Left ventricle myocardium inferior (tissue), 1 donor: ENCODE data around the gene BBS9. TPM values are rescaled to one million over a fixed set of nuclear protein-coding genes. Genes with fewer than 3 reads are reported as not detected.

ENCODE experiments used
- DNase-seq: peaks from one replicate; pipeline ENCODE4 v3.0.0-alpha.2; 2020
- H3K27ac ChIP-seq: fragments of 200-600 bp; replicated peaks from 2 replicates; pipeline ENCODE4 v1.8.0; 2021
- H3K27me3 ChIP-seq: fragments of 200-600 bp; 2 replicates; pipeline ENCODE4 v1.8.0; 2021; ENCODE audit warnings: low read depth
- H3K36me3 ChIP-seq: fragments of 200-600 bp; 2 replicates; pipeline ENCODE4 v1.8.0; 2021
- H3K4me1 ChIP-seq: fragments of 200-600 bp; 2 replicates; pipeline ENCODE4 v1.8.0; 2021
- H3K4me3 ChIP-seq: fragments of 200-600 bp; 2 replicates; pipeline ENCODE4 v1.8.0; 2021; ENCODE audit warnings: mild to moderate bottlenecking, moderate library complexity
- H3K9me3 ChIP-seq: fragments of 200-600 bp; replicated peaks from 2 replicates; pipeline ENCODE4 v1.8.0; 2021
- CTCF ChIP-seq: fragments of 200-600 bp; IDR thresholded peaks from 2 replicates; pipeline ENCODE4 v1.8.0; 2021; ENCODE audit warnings: antibody characterized with exemption, mild to moderate bottlenecking, borderline replicate concordance
- intact Hi-C: fragments of 100-400 bp; cut with micrococcal nuclease; formaldehyde crosslinking; loops from one replicate; pipeline ENCODE4 v1.11.0; 2022
- total RNA-seq: library from RNA; stranded (reverse); fragmentation: NEBNext Ultra II Directional; extraction: Animal tissue kit (Norgen Biotek cat#: 25700); gene quantifications from one replicate; pipeline ENCODE4 v1.2.1, GENCODE V29; 2021
- donor health status: DM: no; HTN: yes; CAD: no; lungs with severe emphysema.

Gene BBS9
- total RNA-seq, 1 donor from 2014 or later = 13.7 TPM

DNA sequence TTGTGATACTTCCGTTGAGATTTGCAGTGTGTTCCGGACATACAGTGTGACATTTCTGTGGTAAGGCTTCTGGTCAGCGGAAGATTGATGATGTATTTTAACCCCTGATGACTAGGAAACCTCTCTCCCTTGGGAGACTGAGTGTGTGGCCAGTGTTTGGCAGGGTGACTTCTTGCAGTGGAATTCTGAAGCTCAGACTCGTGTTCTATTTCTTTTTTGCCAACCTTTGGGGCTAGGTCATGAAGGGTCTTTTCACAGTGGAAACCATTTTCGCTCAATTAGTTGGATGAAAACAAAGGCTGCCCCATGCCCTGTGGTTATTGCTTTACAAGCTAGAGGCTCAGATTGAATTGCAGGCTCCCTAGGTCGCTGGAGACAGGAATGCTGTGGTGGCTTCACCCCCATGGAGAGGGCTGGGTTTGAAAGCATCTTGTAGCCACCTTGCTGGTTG, 288.9 kb downstream of the BBS9 start:
- TF ChIP-seq CTCF = no peak
- no peaks in the 10 kb centered on the region for H3K27me3 ChIP-seq
- H3K9me3 ChIP-seq = no peaks in the 10 kb centered on the region
- no peak for DNase-seq
- no peak overlapping the region for H3K4me3 ChIP-seq
- intact Hi-C loops = no loop called here
- H3K4me1 ChIP-seq = no peaks in the 10 kb centered on the region
- no peak overlapping the region for H3K27ac ChIP-seq
- no peaks in the 10 kb centered on the region for H3K36me3 ChIP-seq

DNA sequence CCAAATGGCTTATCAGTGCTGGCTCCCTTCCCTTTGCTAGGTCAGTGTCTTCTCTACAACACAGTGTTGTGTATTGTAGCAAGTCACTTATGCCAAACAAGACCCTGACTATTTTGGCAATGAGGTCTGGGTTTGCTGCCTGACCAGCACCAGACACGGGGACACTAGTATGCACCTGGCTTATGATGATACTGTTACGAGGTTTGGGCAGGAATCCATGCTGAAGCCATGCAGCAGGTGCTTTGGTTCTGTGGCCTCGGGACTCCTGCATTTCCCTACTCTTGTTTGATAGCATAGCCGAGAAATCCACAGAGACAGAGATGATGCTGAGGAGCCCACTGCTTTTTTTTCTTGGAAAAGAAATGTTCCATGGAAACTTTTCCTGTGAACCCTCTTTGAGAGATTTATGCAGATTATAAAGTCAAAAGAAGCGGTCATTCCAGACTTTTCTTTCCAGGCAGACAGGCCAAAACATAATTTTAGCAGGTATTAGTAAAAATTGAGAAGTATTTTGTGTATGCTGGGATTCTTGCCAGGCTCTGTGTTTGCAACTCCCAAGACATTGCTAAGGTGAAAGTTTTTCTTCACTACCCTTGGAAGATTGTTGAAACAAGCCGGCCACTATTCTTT, 291.1 kb downstream of the BBS9 start:
- TF ChIP-seq CTCF = no peak
- intact Hi-C loops = no loop called here
- Histone ChIP-seq H3K4me3 (no peak overlapping the region), H3K36me3 (no peaks in the 10 kb centered on the region), H3K27me3 (no peaks in the 10 kb centered on the region), H3K4me1 (no peaks in the 10 kb centered on the region), H3K9me3 (no peaks in the 10 kb centered on the region), H3K27ac (no peak overlapping the region)
- DNase-seq = no peak

GRCh38 chr7:33421429-33421828, 292.1 kb downstream of the BBS9 start:
- DNase-seq = no peak
- no peak overlapping the region for H3K27ac ChIP-seq
- H3K36me3 ChIP-seq = no peaks in the 10 kb centered on the region
- H3K9me3 ChIP-seq = no peaks in the 10 kb centered on the region
- no peak overlapping the region for H3K4me3 ChIP-seq
- TF ChIP-seq CTCF = no peak
- intact Hi-C loops = no loop called here
- no peaks in the 10 kb centered on the region for H3K27me3 ChIP-seq
- H3K4me1 ChIP-seq = no peaks in the 10 kb centered on the region

DNA sequence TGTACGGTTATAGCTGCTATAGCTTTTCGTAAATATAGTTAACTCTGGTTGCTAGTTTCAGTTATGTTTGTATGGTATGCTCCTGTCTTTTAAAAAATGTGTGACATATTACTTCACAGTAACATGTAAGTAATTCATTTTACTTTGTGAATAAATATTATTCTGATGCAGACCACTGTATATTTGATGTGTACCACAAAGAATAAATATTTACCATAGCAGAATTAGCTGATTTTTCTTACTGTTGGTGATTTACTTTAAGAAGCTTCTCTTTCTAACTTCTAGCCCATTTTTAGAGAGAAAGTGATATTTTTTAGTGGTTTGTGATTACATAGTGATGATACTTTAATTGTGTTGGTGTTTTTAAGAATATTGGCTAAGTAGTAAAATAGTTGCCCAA, 292.8 kb downstream of the BBS9 start:
- intact Hi-C loops = no loop called here
- TF ChIP-seq CTCF = no peak
- H3K27me3 ChIP-seq = no peaks in the 10 kb centered on the region
- H3K36me3 ChIP-seq = no peaks in the 10 kb centered on the region
- H3K4me1 ChIP-seq = no peaks in the 10 kb centered on the region
- H3K27ac ChIP-seq = no peak overlapping the region
- no peaks in the 10 kb centered on the region for H3K9me3 ChIP-seq
- no peak overlapping the region for H3K4me3 ChIP-seq
- no peak for DNase-seq

DNA sequence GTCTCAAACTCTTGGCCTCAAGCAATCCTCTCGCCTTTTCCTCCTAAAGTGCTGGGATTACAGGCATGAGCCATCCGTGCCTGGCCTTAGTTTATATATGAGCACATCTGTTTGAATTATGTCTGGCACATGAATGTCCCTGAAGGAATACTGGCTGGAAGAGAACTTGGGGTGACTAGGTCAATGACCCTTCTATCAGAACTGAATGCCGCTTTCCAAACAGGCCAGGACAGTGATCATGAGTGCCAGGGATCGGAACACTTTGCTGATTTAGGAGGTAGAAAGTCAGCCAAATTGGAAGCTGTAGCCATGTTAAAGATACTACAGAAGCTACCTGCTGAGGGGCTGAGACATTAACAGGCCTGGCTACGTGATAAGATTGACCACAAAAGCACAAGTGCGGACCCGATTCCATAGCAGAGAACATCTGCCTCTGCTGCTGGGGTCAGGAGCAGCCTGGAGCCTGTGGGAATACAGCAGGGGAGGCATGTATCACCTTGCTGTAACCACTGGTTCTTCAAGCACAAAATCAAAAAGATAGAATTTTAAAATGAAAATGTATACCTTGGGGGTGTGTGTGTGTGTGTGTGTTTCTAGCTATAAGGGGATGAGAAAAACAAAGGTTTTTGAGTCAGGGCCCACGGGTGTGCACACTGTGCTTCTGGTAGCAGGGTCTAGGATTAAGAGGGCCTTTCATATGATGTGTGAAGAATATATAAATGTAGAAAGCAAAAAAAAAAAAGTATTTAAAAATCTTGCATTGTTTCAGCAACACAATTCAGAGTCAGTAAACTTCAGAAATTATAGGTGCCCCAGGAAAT, 293.7 kb downstream of the BBS9 start:
- intact Hi-C loops = no loop called here
- H3K4me3 ChIP-seq = no peak overlapping the region
- TF ChIP-seq CTCF = no peak
- no peak overlapping the region for H3K27ac ChIP-seq
- H3K36me3 ChIP-seq = no peaks in the 10 kb centered on the region
- H3K27me3 ChIP-seq = no peaks in the 10 kb centered on the region
- H3K9me3 ChIP-seq = no peaks in the 10 kb centered on the region
- no peaks in the 10 kb centered on the region for H3K4me1 ChIP-seq
- no peak for DNase-seq
